ENCODE measurements around the gene NALCN.

NALCN gene

GRCh38 chr13:101026736-101027398, 389.4 kb downstream of the NALCN start:
- no peak for DNase-seq

- DNase-seq = no peak
These were observed 390.0 kb downstream of the NALCN start for GRCh38 chr13:101026328-101026727.

- no peak for DNase-seq
These were observed 390.4 kb downstream of the NALCN start for GRCh38 chr13:101025925-101026324.

- no peak for DNase-seq
These were observed 390.8 kb downstream of the NALCN start for GRCh38 chr13:101025519-101025918.

- no peak for DNase-seq
These were observed 397.2 kb downstream of the NALCN start for GRCh38 chr13:101019126-101019525.

GRCh38 chr13:101018720-101019119, 397.6 kb downstream of the NALCN start:
- no peak for DNase-seq

GRCh38 chr13:101017123-101017872, 399.0 kb downstream of the NALCN start:
- DNase-seq = no peak

- DNase-seq = no peak
These were observed 399.8 kb downstream of the NALCN start for GRCh38 chr13:101016475-101016874.

- no peak for DNase-seq
These were observed 403.1 kb downstream of the NALCN start for GRCh38 chr13:101013245-101013644.

GRCh38 chr13:101010100-101010499, 406.2 kb downstream of the NALCN start:
- no peak for DNase-seq

GRCh38 chr13:101007245-101007644, 409.1 kb downstream of the NALCN start:
- DNase-seq = no peak
